Mesenchymal stem cell (in vitro differentiated cells and primary cell): ENCODE measurements around the gene AIG1.

Source experiments
- DNase-seq: peaks from one replicate; pipeline ENCODE4 v3.0.0-alpha.2; 2013
- H2AFZ ChIP-seq: one replicate; pipeline ENCODE4 v1.6.1; 2013; ENCODE audit warnings: low read depth, mild to moderate bottlenecking, control low read depth, inconsistent platforms, low read length, moderate library complexity
- H2AK5ac ChIP-seq: 2 replicates; pipeline ENCODE4 v1.6.1; 2013; ENCODE audit warnings: low read length, moderate library complexity, mild to moderate bottlenecking, inconsistent platforms; ENCODE audit not compliant: severe bottlenecking
- H2BK120ac ChIP-seq: one replicate; pipeline ENCODE4 v1.6.1; 2013; ENCODE audit warnings: low read depth, mild to moderate bottlenecking, inconsistent platforms, low read length, moderate library complexity
- H2BK12ac ChIP-seq, 2 experiments: one replicate each; pipeline ENCODE4 v1.6.1; 2013; ENCODE audit warnings: inconsistent platforms in 2 of 2, low read length in 2 of 2, mild to moderate bottlenecking in 2 of 2, moderate library complexity in 2 of 2, control low read depth in 1 of 2
- H2BK15ac ChIP-seq: one replicate; pipeline ENCODE4 v1.6.1; 2013; ENCODE audit warnings: mild to moderate bottlenecking, low read depth, inconsistent platforms; ENCODE audit not compliant: poor library complexity, severe bottlenecking
- H2BK5ac ChIP-seq: 2 replicates; pipeline ENCODE4 v1.6.1; 2013; ENCODE audit warnings: low read depth, mild to moderate bottlenecking, low read length, control low read depth, inconsistent platforms; ENCODE audit not compliant: poor library complexity, severe bottlenecking
- H3K14ac ChIP-seq, 2 experiments: one replicate each; pipeline ENCODE4 v1.6.1; 2013; ENCODE audit warnings: inconsistent platforms in 2 of 2, low read length in 2 of 2, control low read depth in 1 of 2, mild to moderate bottlenecking in 1 of 2, moderate library complexity in 1 of 2
- H3K18ac ChIP-seq, 2 experiments: one replicate each; pipeline ENCODE4 v1.6.1; 2013; ENCODE audit warnings: inconsistent platforms in 2 of 2, low read length in 2 of 2, control low read depth in 1 of 2, low read depth in 1 of 2, mild to moderate bottlenecking in 1 of 2
- H3K23ac ChIP-seq, 2 experiments: one replicate each; pipeline ENCODE4 v1.6.1; 2013; ENCODE audit warnings: inconsistent platforms in 2 of 2, low read length in 2 of 2, mild to moderate bottlenecking in 2 of 2, moderate library complexity in 2 of 2, control low read depth in 1 of 2
- H3K27ac ChIP-seq: 2 replicates; pipeline ENCODE4 v1.5.1; 2013; ENCODE audit warnings: mild to moderate bottlenecking, moderate library complexity, low read length, control low read depth, inconsistent platforms; ENCODE audit not compliant: poor library complexity, severe bottlenecking
- H3K27me3 ChIP-seq, 2 experiments: 2 replicates each; pipeline versions ENCODE4 v1.6.1 to v1.7.0; 2013; ENCODE audit warnings: low read length in 2 of 2, mild to moderate bottlenecking in 2 of 2, moderate library complexity in 2 of 2, control low read depth in 1 of 2, inconsistent platforms in 1 of 2; ENCODE audit not compliant: control insufficient read depth in 1 of 2, insufficient read depth in 1 of 2
- H3K36me3 ChIP-seq, 2 experiments: 2 replicates each; pipeline versions ENCODE4 v1.6.1 to v1.7.0; 2013; ENCODE audit warnings: low read length in 2 of 2, control low read depth in 1 of 2, inconsistent platforms in 1 of 2, low read depth in 1 of 2, mild to moderate bottlenecking in 1 of 2; ENCODE audit not compliant: insufficient read depth in 2 of 2, control insufficient read depth in 1 of 2
- H3K4ac ChIP-seq, 2 experiments: one replicate each; pipeline ENCODE4 v1.6.1; 2013; ENCODE audit warnings: inconsistent platforms in 2 of 2, low read length in 2 of 2, mild to moderate bottlenecking in 2 of 2, moderate library complexity in 2 of 2, control low read depth in 1 of 2, low read depth in 1 of 2
- H3K4me1 ChIP-seq: 2 replicates; pipeline ENCODE4 v1.6.1; 2013; ENCODE audit warnings: low read depth, low read length, control low read depth; ENCODE audit not compliant: control insufficient read depth, insufficient read depth
- H3K4me2 ChIP-seq: 2 replicates; pipeline ENCODE4 v1.6.1; 2013; ENCODE audit warnings: low read length, mild to moderate bottlenecking, inconsistent platforms; ENCODE audit not compliant: poor library complexity, severe bottlenecking
- H3K4me3 ChIP-seq, 2 experiments: 2 replicates each; pipeline versions ENCODE4 v1.5.1 to v1.7.0; 2013; ENCODE audit warnings: low read length in 2 of 2, mild to moderate bottlenecking in 2 of 2, control low read depth in 1 of 2, low read depth in 1 of 2; ENCODE audit not compliant: insufficient read depth in 1 of 2
- H3K79me1 ChIP-seq: replicated peaks from 2 replicates; pipeline ENCODE4 v1.6.1; 2013; ENCODE audit warnings: mild to moderate bottlenecking, control low read depth, low read length, inconsistent platforms; ENCODE audit not compliant: poor library complexity, severe bottlenecking
- H3K9ac ChIP-seq: 2 replicates; pipeline ENCODE4 v1.7.0; 2013; ENCODE audit warnings: mild to moderate bottlenecking, low read length, moderate library complexity
- H3K9me3 ChIP-seq: 2 replicates; pipeline ENCODE4 v1.7.0; 2013; ENCODE audit warnings: mild to moderate bottlenecking, low read length; ENCODE audit not compliant: control insufficient read depth
- H4K8ac ChIP-seq: one replicate; pipeline ENCODE4 v1.6.1; 2013; ENCODE audit warnings: inconsistent platforms, mild to moderate bottlenecking, low read length, moderate library complexity
- H4K91ac ChIP-seq: one replicate; pipeline ENCODE4 v1.6.1; 2013; ENCODE audit warnings: mild to moderate bottlenecking, low read length, inconsistent platforms
- WGBS: methylation state at CpG from one replicate; pipeline ENCODE4 v1.1.7; 2013; ENCODE audit warnings: mixed read lengths; 5-methylcytosine and 5-hydroxymethylcytosine counted together

The AIG1 gene

GRCh38 chr6:143370812-143371370 is 310.2 kb downstream of the AIG1 start:
- Histone ChIP-seq H3K23ac (no peak overlapping the region), H2AFZ (no peak overlapping the region), H3K36me3 (no peaks in the 10 kb centered on the region), H2BK120ac (no peak overlapping the region), H2BK12ac (no peak overlapping the region), H3K4ac (no peak overlapping the region), H3K27ac (no peak overlapping the region), H2BK5ac (no peak overlapping the region), H2BK15ac (no peak overlapping the region), H3K27me3 (no peaks in the 10 kb centered on the region), H3K18ac (no peak overlapping the region), H3K79me1 (no peaks in the 10 kb centered on the region), H3K14ac (no peak overlapping the region), H3K4me1 (no peaks in the 10 kb centered on the region), H3K4me2 (no peak overlapping the region), H3K9me3 (no peaks in the 10 kb centered on the region), H2AK5ac (no peak overlapping the region), H3K9ac (no peak overlapping the region), H4K91ac (no peak overlapping the region), H4K8ac (no peak overlapping the region), H3K4me3 (no peak overlapping the region)
- no peak for DNase-seq
- WGBS = 87% methylated on average over 4 of the region's 5 CpGs

GRCh38 chr6:143372199-143372882 is 311.7 kb downstream of the AIG1 start:
- H2BK5ac ChIP-seq = no peak overlapping the region
- H3K9me3 ChIP-seq = no peaks in the 10 kb centered on the region
- no peak overlapping the region for H3K9ac ChIP-seq
- no peak overlapping the region for H2AK5ac ChIP-seq
- H3K18ac ChIP-seq = no peak overlapping the region
- no peak overlapping the region for H3K4me3 ChIP-seq
- H3K4me2 ChIP-seq = no peak overlapping the region
- H2BK15ac ChIP-seq = no peak overlapping the region
- no peaks in the 10 kb centered on the region for H3K27me3 ChIP-seq
- no peaks in the 10 kb centered on the region for H3K4me1 ChIP-seq
- no peak overlapping the region for H3K23ac ChIP-seq
- H2AFZ ChIP-seq = no peak overlapping the region
- no peak overlapping the region for H2BK120ac ChIP-seq
- WGBS = 71% methylated on average over 6 of the region's 7 CpGs
- H4K8ac ChIP-seq = no peak overlapping the region
- H4K91ac ChIP-seq = no peak overlapping the region
- H3K27ac ChIP-seq = no peak overlapping the region
- no peaks in the 10 kb centered on the region for H3K36me3 ChIP-seq
- no peak overlapping the region for H2BK12ac ChIP-seq
- H3K14ac ChIP-seq = no peak overlapping the region
- no peaks in the 10 kb centered on the region for H3K79me1 ChIP-seq
- no peak for DNase-seq
- H3K4ac ChIP-seq = no peak overlapping the region

GRCh38 chr6:143374014-143374413 is 313.3 kb downstream of the AIG1 start:
- no peak overlapping the region for H3K14ac ChIP-seq
- no peak overlapping the region for H3K18ac ChIP-seq
- no peak for DNase-seq
- no peaks in the 10 kb centered on the region for H3K79me1 ChIP-seq
- no peak overlapping the region for H3K4ac ChIP-seq
- no peak overlapping the region for H2AFZ ChIP-seq
- no peak overlapping the region for H2BK12ac ChIP-seq
- H3K4me3 ChIP-seq = no peak overlapping the region
- no peak overlapping the region for H2AK5ac ChIP-seq
- no peak overlapping the region for H2BK15ac ChIP-seq
- no peak overlapping the region for H3K23ac ChIP-seq
- no peaks in the 10 kb centered on the region for H3K9me3 ChIP-seq
- no peak overlapping the region for H2BK5ac ChIP-seq
- 63% methylated on average over 2 of the region's 2 CpGs for WGBS
- H3K27me3 ChIP-seq = peaks cover 0 to under 1% of the 10 kb centered on the region in 2 experiments
- H3K4me2 ChIP-seq = no peak overlapping the region
- H4K8ac ChIP-seq = no peak overlapping the region
- no peak overlapping the region for H4K91ac ChIP-seq
- no peak overlapping the region for H3K27ac ChIP-seq
- H3K9ac ChIP-seq = no peak overlapping the region
- no peaks in the 10 kb centered on the region for H3K36me3 ChIP-seq
- no peak overlapping the region for H2BK120ac ChIP-seq
- no peaks in the 10 kb centered on the region for H3K4me1 ChIP-seq

- WGBS = 93% methylated on average over 2 of the region's 5 CpGs
- no peak overlapping the region for H2BK12ac ChIP-seq
Measured at GRCh38 chr6:143375022-143375585, 314.4 kb downstream of the AIG1 start.

More at GRCh38 chr6:143375022-143375585, 314.4 kb downstream of the AIG1 start:
- Histone ChIP-seq H2BK15ac (no peak overlapping the region), H4K8ac (no peak overlapping the region), H2AFZ (no peak overlapping the region), H3K9me3 (no peaks in the 10 kb centered on the region), H2BK5ac (no peak overlapping the region), H3K27me3 (peaks cover 0 to 4% of the 10 kb centered on the region in 2 experiments), H3K4me1 (no peaks in the 10 kb centered on the region), H3K23ac (no peak overlapping the region), H4K91ac (no peak overlapping the region), H3K36me3 (no peaks in the 10 kb centered on the region), H3K4me3 (no peak overlapping the region), H3K4me2 (no peak overlapping the region), H3K18ac (no peak overlapping the region), H3K14ac (no peak overlapping the region), H3K79me1 (no peaks in the 10 kb centered on the region), H2BK120ac (no peak overlapping the region), H2AK5ac (no peak overlapping the region), H3K4ac (no peak overlapping the region), H3K27ac (no peak overlapping the region), H3K9ac (no peak overlapping the region)
- DNase-seq = no peak
